Thymus (tissue), 11 donors: ENCODE data around the gene DNAJC3. TPM values are rescaled to one million over a fixed set of nuclear protein-coding genes. Genes with fewer than 3 reads are reported as not detected.

Experiments used
- DNase-seq, 9 donors: peaks; one replicate each; pipeline ENCODE4 v3.0.0-alpha.2; 2013; ENCODE audit warnings: low spot score in 9 of 9, low read depth in 6 of 9, missing footprints in 1 of 9
- H3K27ac ChIP-seq, 2 donors: one replicate each; pipeline ENCODE4 v1.5.1; 2013; ENCODE audit warnings: control low read depth in 1 of 2, low read depth in 1 of 2, low read length in 1 of 2, mild to moderate bottlenecking in 1 of 2, moderate library complexity in 1 of 2
- H3K27me3 ChIP-seq, 2 donors: one replicate each; pipeline ENCODE4 v1.5.1; 2013; ENCODE audit warnings: low read length in 1 of 2; ENCODE audit not compliant: control insufficient read depth in 2 of 2, insufficient read depth in 1 of 2
- H3K36me3 ChIP-seq, 2 donors: one replicate each; pipeline ENCODE4 v1.5.1; 2013; ENCODE audit warnings: low read length in 1 of 2, mild to moderate bottlenecking in 1 of 2, moderate library complexity in 1 of 2; ENCODE audit not compliant: control insufficient read depth in 2 of 2, insufficient read depth in 2 of 2
- H3K4me1 ChIP-seq, 2 donors: one replicate each; pipeline ENCODE4 v1.5.1; 2013; ENCODE audit warnings: low read length in 2 of 2; ENCODE audit not compliant: control insufficient read depth in 2 of 2, insufficient read depth in 2 of 2
- H3K4me3 ChIP-seq, 2 donors: one replicate each; pipeline ENCODE4 v1.5.1; 2013; ENCODE audit warnings: low read length in 2 of 2, control low read depth in 1 of 2, mild to moderate bottlenecking in 1 of 2
- H3K9me3 ChIP-seq, 2 donors: one replicate each; pipeline ENCODE4 v1.5.1; 2013; ENCODE audit warnings: low read length in 1 of 2, mild to moderate bottlenecking in 1 of 2; ENCODE audit not compliant: control insufficient read depth in 2 of 2, insufficient read depth in 1 of 2
- WGBS: extraction: QIAGEN DNeasy Blood & Tissue Kit; methylation state at CpG from one replicate; pipeline ENCODE4 v1.1.7; 2013; 5-methylcytosine and 5-hydroxymethylcytosine counted together
- polyA plus RNA-seq: library from polyadenylated mRNA; stranded (reverse); fragments of 200-250 nt; gene quantifications from one replicate; pipeline ENCODE4 v1.2.3, GENCODE V29; 2013
- total RNA-seq: library from RNA; stranded (reverse); fragments of 120-200 nt; gene quantifications from one replicate; pipeline ENCODE4 v1.2.4, GENCODE V29; 2013
- donor health status: healthy.

The DNAJC3 gene
- total and polyA plus RNA-seq, 2 donors, result 15.3 to 16.1 TPM

- DNase-seq, result no peak
- no peak overlapping the region for H3K4me3 ChIP-seq
- 97% methylated on average over 1 of the region's 1 CpG for WGBS
- no peaks in the 10 kb centered on the region for H3K27me3 ChIP-seq
- H3K27ac ChIP-seq, result no peak overlapping the region
- no peaks in the 10 kb centered on the region for H3K4me1 ChIP-seq
- H3K36me3 ChIP-seq, result no peaks in the 10 kb centered on the region
- peaks cover 0 to 4% of the 10 kb centered on the region in 2 donors for H3K9me3 ChIP-seq
Measured at GRCh38 chr13:95814495-95814894, 137.6 kb downstream of the DNAJC3 start.

- Histone ChIP-seq H3K4me1 (no peaks in the 10 kb centered on the region), H3K27me3 (no peaks in the 10 kb centered on the region), H3K4me3 (no peak overlapping the region), H3K9me3 (no peaks in the 10 kb centered on the region), H3K27ac (no peak overlapping the region), H3K36me3 (no peaks in the 10 kb centered on the region)
- 98% methylated on average over 5 of the region's 5 CpGs for WGBS
- DNase-seq, result no peak
Measured at GRCh38 chr13:95822303-95822702, 145.4 kb downstream of the DNAJC3 start.

GRCh38 chr13:95833126-95833525 lies 156.2 kb downstream of the DNAJC3 start:
- no peaks in the 10 kb centered on the region for H3K4me1 ChIP-seq
- no peak overlapping the region for H3K27ac ChIP-seq
- 97% methylated on average over 1 of the region's 1 CpG for WGBS
- H3K4me3 ChIP-seq, result no peak overlapping the region
- H3K9me3 ChIP-seq, result no peaks in the 10 kb centered on the region
- H3K27me3 ChIP-seq, result no peaks in the 10 kb centered on the region
- H3K36me3 ChIP-seq, result no peaks in the 10 kb centered on the region
- no peak for DNase-seq

GRCh38 chr13:95833719-95834118 lies 156.8 kb downstream of the DNAJC3 start:
- WGBS, result 55% methylated on average over 1 of the region's 1 CpG

GRCh38 chr13:95834134-95834765 lies 157.3 kb downstream of the DNAJC3 start:
- no peaks in the 10 kb centered on the region for H3K9me3 ChIP-seq
- no peaks in the 10 kb centered on the region for H3K4me1 ChIP-seq
- H3K27me3 ChIP-seq, result no peaks in the 10 kb centered on the region
- H3K36me3 ChIP-seq, result no peaks in the 10 kb centered on the region
- no peak overlapping the region for H3K27ac ChIP-seq
- H3K4me3 ChIP-seq, result no peak overlapping the region
- DNase-seq, result peak; percentile 32 to 77 (median 52)
- 30% methylated on average over 3 of the region's 3 CpGs for WGBS

More at GRCh38 chr13:95833719-95834118, 156.8 kb downstream of the DNAJC3 start:
- DNase-seq, result no peak
- H3K9me3 ChIP-seq, result no peaks in the 10 kb centered on the region
- no peak overlapping the region for H3K27ac ChIP-seq
- no peaks in the 10 kb centered on the region for H3K36me3 ChIP-seq
- H3K27me3 ChIP-seq, result no peaks in the 10 kb centered on the region
- no peak overlapping the region for H3K4me3 ChIP-seq
- no peaks in the 10 kb centered on the region for H3K4me1 ChIP-seq

- DNase-seq, result no peak
- Histone ChIP-seq H3K4me3 (no peak overlapping the region), H3K9me3 (no peaks in the 10 kb centered on the region), H3K27ac (no peak overlapping the region), H3K27me3 (no peaks in the 10 kb centered on the region), H3K36me3 (no peaks in the 10 kb centered on the region), H3K4me1 (no peaks in the 10 kb centered on the region)
Measured at GRCh38 chr13:95841894-95842293, 165.0 kb downstream of the DNAJC3 start.

- Histone ChIP-seq H3K27ac (no peak overlapping the region), H3K36me3 (no peaks in the 10 kb centered on the region), H3K4me1 (no peaks in the 10 kb centered on the region), H3K4me3 (no peak overlapping the region), H3K9me3 (no peaks in the 10 kb centered on the region), H3K27me3 (no peaks in the 10 kb centered on the region)
- WGBS, result 98% methylated on average over 2 of the region's 2 CpGs
- no peak for DNase-seq
Measured at GRCh38 chr13:95842898-95843297, 166.0 kb downstream of the DNAJC3 start.

Other genes with a start within 250 kb of the DNAJC3 start
- gene CLDN10, start 124.4 kb upstream of the DNAJC3 start, total RNA-seq, result 0.94 TPM
- gene CLDN10, start 124.4 kb upstream of the DNAJC3 start, polyA plus RNA-seq, result 1.1 TPM
- 7.0 TPM for gene DZIP1, start 32.4 kb upstream of the DNAJC3 start, total RNA-seq
- 5.5 TPM for gene DZIP1, start 32.4 kb upstream of the DNAJC3 start, polyA plus RNA-seq